Hair follicle dermal papilla cell (primary cell): ENCODE measurements around the gene GLUD2. TPM values are rescaled to one million over a fixed set of nuclear protein-coding genes. Genes with fewer than 3 reads are reported as not detected.

Experiments
- total RNA-seq: library from RNA; depleted of rRNA; stranded (reverse); fragments of >200 nt; gene quantifications from 2 replicates; pipeline ENCODE4 v1.2.3, GENCODE V29; 2012

Gene GLUD2
- total RNA-seq = 2.8 and 2.9 TPM in 2 replicates

GRCh38 chrX:121047441-121048419, at the start of gene GLUD2:
Gene GLUD2 (plus strand): TSS chrX:121047610. CDS start chrX:121047685, 75 bp downstream.

Other genes starting within 250 kb of the GLUD2 start
- gene CT47B1, start 171.7 kb upstream of the GLUD2 start, total RNA-seq = not detected in 2 replicates
- not detected in 2 replicates for gene CT47A11, start 110.5 kb upstream of the GLUD2 start, total RNA-seq
- not detected in 2 replicates for gene CT47A10, start 105.6 kb upstream of the GLUD2 start, total RNA-seq
- not detected in 2 replicates for gene CT47A9, start 100.7 kb upstream of the GLUD2 start, total RNA-seq
- not detected in 2 replicates for gene CT47A8, start 95.9 kb upstream of the GLUD2 start, total RNA-seq
- gene CT47A7, start 91.0 kb upstream of the GLUD2 start, total RNA-seq = not detected in 2 replicates
- not detected in 2 replicates for gene CT47A6, start 86.1 kb upstream of the GLUD2 start, total RNA-seq
- not detected in 2 replicates for gene CT47A5, start 81.3 kb upstream of the GLUD2 start, total RNA-seq
- gene CT47A4, start 76.4 kb upstream of the GLUD2 start, total RNA-seq = not detected in 2 replicates
- gene CT47A3, start 71.5 kb upstream of the GLUD2 start, total RNA-seq = not detected in 2 replicates
- not detected in 2 replicates for gene CT47A2, start 66.7 kb upstream of the GLUD2 start, total RNA-seq
- gene CT47A1, start 61.9 kb upstream of the GLUD2 start, total RNA-seq = not detected in 2 replicates